ENCODE results near the gene RASSF5. TPM values are rescaled to one million over a fixed set of nuclear protein-coding genes. Genes with fewer than 3 reads are reported as not detected.
A peak's percentile ranks its signal among the peaks of the same experiment; 100 is the strongest.

The RASSF5 gene
- total and polyA plus RNA-seq, 10 of the 15 experiments (the other 5 are each of a cell fraction or from before 2014, with no cell fraction given): 14.0 to 89.6 (median 68.9) TPM

- Histone ChIP-seq H3K79me2 (ENCODE audit: control insufficient read depth, insufficient read depth, low read length) (peaks cover 93% of the 10 kb centered on the region), H3K4me3 (no peak overlapping the region), H4K20me1 (ENCODE audit: control insufficient read depth, insufficient read depth) (peaks cover 8% of the 10 kb centered on the region), H3K27ac (ENCODE audit: control insufficient read depth, insufficient read depth) (peak overlapping the region; percentile 9; the same call in 1 of the 2 replicates), H2AFZ (ENCODE audit: control insufficient read depth, low read depth, low read length) (no peak overlapping the region), H3K9ac (ENCODE audit: control insufficient read depth, insufficient read depth, low read length) (no peak overlapping the region), H3K4me1 (ENCODE audit: control insufficient read depth, insufficient read depth, low read length) (peaks cover 41% of the 10 kb centered on the region), H3K36me3 (ENCODE audit: control insufficient read depth in 2 of 2, insufficient read depth in 2 of 2, low read length in 1 of 2) (peaks cover 10 to 55% of the 10 kb centered on the region in 2 experiments), H3K27me3 (replicated peaks in 1 of 2; ENCODE audit: control insufficient read depth in 2 of 2, insufficient read depth in 2 of 2, low read length in 1 of 2) (no peaks in the 10 kb centered on the region), H3K4me2 (ENCODE audit: control insufficient read depth, insufficient read depth) (no peak overlapping the region), H3K9me3 (replicated peaks; ENCODE audit: control insufficient read depth, insufficient read depth, low read length) (no peaks in the 10 kb centered on the region)
- POLR2A ChIA-PET: no interaction called here
- ATAC-seq: no peak
- WGBS (ENCODE audit: insufficient coverage, insufficient replicate concordance, low lambda C conversion rate, missing lambda C conversion rate): 74% methylated on average over 3 of the region's 3 CpGs
- no peak for FAIRE-seq
- intact Hi-C loops (cut with micrococcal nuclease; ENCODE audit: unreplicated experiment): no loop called here
- BruUV-seq (replicated peaks): no TSS peak
- in situ Hi-C loops (cut with MboI): no loop called here
- RAD21 ChIA-PET (ENCODE audit: unreplicated experiment): no interaction called here
- DNase-seq (ENCODE audit: low read depth, low spot score): no peak
- CTCF ChIA-PET: interaction anchor here (18.4 kb wide), 1 partner anchor 10 kb away, joined by 330 read pairs; no protein-coding TSS in a partner anchor
- SMC1A ChIA-PET (ENCODE audit: uncharacterized antibody, unreplicated experiment): interaction anchor here (21.1 kb wide), 1 partner anchor 12 kb away, joined by 476 read pairs; no protein-coding TSS in a partner anchor
- TF ChIP-seq ZBTB4 (CRISPR knock-in tag; IDR thresholded peaks at IDR 0.05): no peak
- no peak for TF ChIP-seq SMAD1 (IDR thresholded peaks at IDR 0.05; ENCODE audit: low read depth, partially characterized antibody)
- TF ChIP-seq PBX3 (IDR thresholded peaks at IDR 0.05; ENCODE audit: insufficient replicate concordance, low read depth, low read length): no peak
- no peak for TF ChIP-seq HCFC1 (IDR thresholded peaks at IDR 0.05; ENCODE audit: low read length)
- no peak for TF ChIP-seq POLR2A (IDR thresholded peaks at IDR 0.05; ENCODE audit: low read depth, low read length)
- TF ChIP-seq, protein P1, sequence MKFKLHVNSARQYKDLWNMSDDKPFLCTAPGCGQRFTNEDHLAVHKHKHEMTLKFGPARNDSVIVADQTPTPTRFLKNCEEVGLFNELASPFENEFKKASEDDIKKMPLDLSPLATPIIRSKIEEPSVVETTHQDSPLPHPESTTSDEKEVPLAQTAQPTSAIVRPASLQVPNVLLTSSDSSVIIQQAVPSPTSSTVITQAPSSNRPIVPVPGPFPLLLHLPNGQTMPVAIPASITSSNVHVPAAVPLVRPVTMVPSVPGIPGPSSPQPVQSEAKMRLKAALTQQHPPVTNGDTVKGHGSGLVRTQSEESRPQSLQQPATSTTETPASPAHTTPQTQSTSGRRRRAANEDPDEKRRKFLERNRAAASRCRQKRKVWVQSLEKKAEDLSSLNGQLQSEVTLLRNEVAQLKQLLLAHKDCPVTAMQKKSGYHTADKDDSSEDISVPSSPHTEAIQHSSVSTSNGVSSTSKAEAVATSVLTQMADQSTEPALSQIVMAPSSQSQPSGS (IDR thresholded peaks at IDR 0.05; ENCODE audit: low read length): no peak
- TF ChIP-seq ZNF207 (IDR thresholded peaks at IDR 0.05; ENCODE audit: borderline replicate concordance): no peak
- no peak for TF ChIP-seq ZSCAN29 (IDR thresholded peaks at IDR 0.05)
- no peak for TF ChIP-seq BCL3 (IDR thresholded peaks at IDR 0.05; ENCODE audit: borderline replicate concordance, insufficient read depth, low read depth, low read length, poor library complexity, severe bottlenecking)
- TF ChIP-seq STAT1 (conservative IDR thresholded peaks at IDR 0.05): no peak
- TF ChIP-seq SREBF1 (IDR thresholded peaks at IDR 0.05; ENCODE audit: low read length): no peak
- no peak for TF ChIP-seq ZZZ3 (IDR thresholded peaks at IDR 0.05; ENCODE audit: control insufficient read depth, insufficient read length, low read depth)
- no peak for TF ChIP-seq GABPA (IDR thresholded peaks at IDR 0.05; ENCODE audit: low read depth)
- TF ChIP-seq, protein P2, sequence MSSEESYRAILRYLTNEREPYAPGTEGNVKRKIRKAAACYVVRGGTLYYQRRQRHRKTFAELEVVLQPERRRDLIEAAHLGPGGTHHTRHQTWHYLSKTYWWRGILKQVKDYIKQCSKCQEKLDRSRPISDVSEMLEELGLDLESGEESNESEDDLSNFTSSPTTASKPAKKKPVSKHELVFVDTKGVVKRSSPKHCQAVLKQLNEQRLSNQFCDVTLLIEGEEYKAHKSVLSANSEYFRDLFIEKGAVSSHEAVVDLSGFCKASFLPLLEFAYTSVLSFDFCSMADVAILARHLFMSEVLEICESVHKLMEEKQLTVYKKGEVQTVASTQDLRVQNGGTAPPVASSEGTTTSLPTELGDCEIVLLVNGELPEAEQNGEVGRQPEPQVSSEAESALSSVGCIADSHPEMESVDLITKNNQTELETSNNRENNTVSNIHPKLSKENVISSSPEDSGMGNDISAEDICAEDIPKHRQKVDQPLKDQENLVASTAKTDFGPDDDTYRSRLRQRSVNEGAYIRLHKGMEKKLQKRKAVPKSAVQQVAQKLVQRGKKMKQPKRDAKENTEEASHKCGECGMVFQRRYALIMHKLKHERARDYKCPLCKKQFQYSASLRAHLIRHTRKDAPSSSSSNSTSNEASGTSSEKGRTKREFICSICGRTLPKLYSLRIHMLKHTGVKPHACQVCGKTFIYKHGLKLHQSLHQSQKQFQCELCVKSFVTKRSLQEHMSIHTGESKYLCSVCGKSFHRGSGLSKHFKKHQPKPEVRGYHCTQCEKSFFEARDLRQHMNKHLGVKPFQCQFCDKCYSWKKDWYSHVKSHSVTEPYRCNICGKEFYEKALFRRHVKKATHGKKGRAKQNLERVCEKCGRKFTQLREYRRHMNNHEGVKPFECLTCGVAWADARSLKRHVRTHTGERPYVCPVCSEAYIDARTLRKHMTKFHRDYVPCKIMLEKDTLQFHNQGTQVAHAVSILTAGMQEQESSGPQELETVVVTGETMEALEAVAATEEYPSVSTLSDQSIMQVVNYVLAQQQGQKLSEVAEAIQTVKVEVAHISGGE (CRISPR knock-in tag; IDR thresholded peaks at IDR 0.05): no peak
- TF ChIP-seq CREM (IDR thresholded peaks at IDR 0.05; ENCODE audit: low read depth): no peak
These were observed 63.2 kb downstream of the RASSF5 start for GRCh38 chr1:206570529-206570928.
